Endothelial cell of umbilical vein (primary cell): Measurements from ENCODE around the gene NRXN3. TPM values are rescaled to one million over a fixed set of nuclear protein-coding genes. Genes with fewer than 3 reads are reported as not detected.

Source experiments
- BruUV-seq: library from RNA; stranded (reverse); fragments of 400-500 nt; replicated peaks from 2 replicates; lab custom pipeline; 2021; lab: Mats Ljungman, UMichigan
- CTCF ChIA-PET: fragments of 300-600, 350-600 bp; sonication (Branson Sonifier 250); formaldehyde crosslinking; loops from one replicate; lab custom pipeline; 2021; ENCODE audit warnings: antibody characterized with exemption, inconsistent platforms; lab: Charles Lee
- POLR2A ChIA-PET: fragments of 300-600, 350-600 bp; sonication (Branson Sonifier 250); formaldehyde crosslinking; loops from one replicate; lab custom pipeline; 2021; ENCODE audit warnings: antibody characterized with exemption, inconsistent platforms; lab: Charles Lee
- DNase-seq: peaks from one replicate; pipeline ENCODE4 v3.0.0-alpha.2; 2011; ENCODE audit warnings: low read depth, low spot score
- FAIRE-seq: peaks from 2 replicates; lab custom pipeline; 2011; peaks lifted over from hg19 to GRCh38; lab: Jason Lieb, UNC
- H2AFZ ChIP-seq: 2 replicates; pipeline ENCODE4 v1.6.0; 2012; ENCODE audit warnings: low read depth, low read length, control low read depth, inconsistent platforms
- H3K27ac ChIP-seq: 2 replicates; pipeline ENCODE4 v1.5.1; 2011; ENCODE audit warnings: low read depth, mild to moderate bottlenecking, control low read depth, low read length, moderate library complexity; ENCODE audit not compliant: insufficient read depth
- H3K27me3 ChIP-seq, 2 experiments: 2 replicates each; pipeline versions ENCODE4 v1.6.0 to v1.6.1; 2011; ENCODE audit warnings: low read length in 2 of 2, mixed read lengths in 1 of 2; ENCODE audit not compliant: control insufficient read depth in 2 of 2, insufficient read depth in 2 of 2
- H3K36me3 ChIP-seq, 2 experiments: 2 replicates in 1 of 2; 3 replicates in 1 of 2; pipeline ENCODE4 v1.5.1; 2011; ENCODE audit warnings: low read length in 2 of 2, mild to moderate bottlenecking in 1 of 2, moderate library complexity in 1 of 2; ENCODE audit not compliant: control insufficient read depth in 2 of 2, insufficient read depth in 2 of 2; ENCODE audit errors: extremely low read depth in 1 of 2
- H3K4me1 ChIP-seq: 3 replicates; pipeline ENCODE4 v1.5.1; 2011; ENCODE audit warnings: mild to moderate bottlenecking, low read length; ENCODE audit not compliant: control insufficient read depth, insufficient read depth; ENCODE audit errors: extremely low read depth
- H3K4me2 ChIP-seq: 2 replicates; pipeline ENCODE4 v1.6.1; 2011; ENCODE audit warnings: low read length, control low read depth, mixed read lengths; ENCODE audit not compliant: insufficient read depth
- H3K4me3 ChIP-seq, 3 experiments: fragments of 200-600 bp in 1 of 3; sonication (generic), shearing (Covaris generic) in 1 of 3; replicated peaks in 1 of 3; 2 replicates each; pipeline ENCODE4 v1.5.1; 2011 to 2016; ENCODE audit warnings: control low read depth in 3 of 3, low read length in 3 of 3, mild to moderate bottlenecking in 2 of 3, inconsistent platforms in 1 of 3, low read depth in 1 of 3, moderate library complexity in 1 of 3; ENCODE audit not compliant: insufficient read depth in 1 of 3
- H3K79me2 ChIP-seq: 2 replicates; pipeline ENCODE4 v1.6.0; 2012; ENCODE audit warnings: low read length, inconsistent platforms; ENCODE audit not compliant: control insufficient read depth, insufficient read depth
- H3K9ac ChIP-seq: replicated peaks from 2 replicates; pipeline ENCODE3; 2011; ENCODE audit warnings: low read length, control low read depth; ENCODE audit not compliant: insufficient read depth; ENCODE audit errors: extremely low read depth
- H3K9me1 ChIP-seq: replicated peaks from 3 replicates; pipeline ENCODE4 v1.6.0; 2011; ENCODE audit warnings: mild to moderate bottlenecking, low read length; ENCODE audit not compliant: control insufficient read depth, insufficient read depth; ENCODE audit errors: extremely low read depth
- H3K9me3 ChIP-seq: replicated peaks from 2 replicates; pipeline ENCODE4 v1.5.1; 2012; ENCODE audit warnings: low read length, inconsistent platforms; ENCODE audit not compliant: control insufficient read depth, insufficient read depth
- H4K20me1 ChIP-seq: replicated peaks from 2 replicates; pipeline ENCODE3; 2011; ENCODE audit warnings: mild to moderate bottlenecking, low read length; ENCODE audit not compliant: control insufficient read depth, insufficient read depth; ENCODE audit errors: extremely low read depth
- CTCF ChIP-seq, 2 donors: IDR thresholded peaks; 1 replicate in 1 of 2; 2 replicates in 1 of 2; pipeline ENCODE4 v1.5.1; 2011; ENCODE audit warnings: low read length in 2 of 2, mild to moderate bottlenecking in 2 of 2, moderate library complexity in 2 of 2, control low read depth in 1 of 2, inconsistent platforms in 1 of 2, low read depth in 1 of 2; ENCODE audit not compliant: insufficient read depth in 1 of 2; ENCODE audit errors: extremely low read depth in 1 of 2
- EZH2 ChIP-seq: IDR thresholded peaks from 2 replicates; pipeline ENCODE4 v1.6.1; 2012; ENCODE audit warnings: borderline replicate concordance, low read depth, mild to moderate bottlenecking, moderate library complexity, low read length, inconsistent platforms; ENCODE audit not compliant: severe bottlenecking
- FOS ChIP-seq: IDR thresholded peaks from 2 replicates; pipeline ENCODE4 v1.6.1; 2011; ENCODE audit warnings: mild to moderate bottlenecking, low read length, moderate library complexity, borderline replicate concordance; ENCODE audit not compliant: insufficient read depth
- GATA2 ChIP-seq: IDR thresholded peaks from 2 replicates; pipeline ENCODE4 v1.7.0; 2011; ENCODE audit warnings: low read depth, mild to moderate bottlenecking, moderate library complexity, mixed read lengths, low read length; ENCODE audit not compliant: insufficient read length, insufficient read depth
- JUN ChIP-seq: IDR thresholded peaks from 2 replicates; pipeline ENCODE4 v1.6.1; 2011; ENCODE audit warnings: borderline replicate concordance, low read depth; ENCODE audit not compliant: insufficient read length, insufficient read depth
- MAX ChIP-seq: IDR thresholded peaks from 2 replicates; pipeline ENCODE4 v1.6.1; 2011; ENCODE audit not compliant: insufficient read depth, insufficient read length
- MYC ChIP-seq: IDR thresholded peaks from one replicate; pipeline ENCODE4 v1.6.1; 2011; ENCODE audit warnings: mild to moderate bottlenecking, low read depth, low read length
- POLR2A ChIP-seq: IDR thresholded peaks from 2 replicates; pipeline ENCODE4 v1.6.1; 2012; ENCODE audit warnings: low read depth, mild to moderate bottlenecking, control low read depth, low read length
- POLR2AphosphoS5 ChIP-seq: IDR thresholded peaks from 2 replicates; pipeline ENCODE4 v1.6.1; 2012; ENCODE audit warnings: low read depth, mild to moderate bottlenecking, control low read depth, low read length, moderate library complexity; ENCODE audit not compliant: insufficient read depth
- dilution Hi-C: fragments of 300-500 bp; cut with MboI; formaldehyde crosslinking; loops from one replicate; pipeline ENCODE4 v1.15.0; 2019; ENCODE audit warnings: low sequenced_read_pairs; ENCODE audit not compliant: extremely low pct_ligation_motif_present
- intact Hi-C: fragments of 100-400 bp; cut with micrococcal nuclease; formaldehyde crosslinking; loops from one replicate; pipeline ENCODE4 v1.10.0; 2022
- polyA plus RNA-seq, 4 experiments: library from polyadenylated mRNA; depleted of rRNA in 3 of 4; stranded (reverse) in 3 of 4; unstranded in 1 of 4; fragments of >200 nt; gene quantifications; 2 replicates each; pipeline versions ENCODE4 v1.2.1 to v1.2.3, GENCODE V29; 2011 to 2012; ENCODE audit warnings: missing spikeins in 1 of 4
- total RNA-seq: library from RNA; stranded (reverse); gene quantifications from 2 replicates; pipeline ENCODE4 v1.2.3, GENCODE V29; 2021

The NRXN3 gene
- total and polyA plus RNA-seq, 2 donors (not counting 3 experiments of a cell fraction or from before 2014, with no cell fraction given) = 0.72 to 4.2 TPM

- Histone ChIP-seq H2AFZ (no peak overlapping the region), H3K79me2 (no peaks in the 10 kb centered on the region), H3K9me1 (no peaks in the 10 kb centered on the region), H3K4me1 (no peaks in the 10 kb centered on the region), H3K27ac (no peak overlapping the region), H3K36me3 (no peaks in the 10 kb centered on the region), H4K20me1 (no peaks in the 10 kb centered on the region), H3K4me2 (no peak overlapping the region), H3K4me3 (no peak overlapping the region), H3K9me3 (no peaks in the 10 kb centered on the region), H3K9ac (no peak overlapping the region), H3K27me3 (no peaks in the 10 kb centered on the region)
- CTCF ChIA-PET = interaction anchor here (1.2 to 1.5 kb wide), 2 partner anchors 10 to 27 kb away, joined by 3 to 6 read pairs; no protein-coding TSS in a partner anchor
- FAIRE-seq = no peak
- POLR2A ChIA-PET = no interaction called here
- no TSS peak for BruUV-seq
- intact Hi-C loops = no loop called here
- no peak for DNase-seq
- dilution Hi-C loops = no loop called here
- TF ChIP-seq JUN (no peak), EZH2 (no peak), FOS (no peak), GATA2 (no peak), MAX (no peak), MYC (no peak), POLR2AphosphoS5 (no peak), POLR2A (no peak), CTCF (IDR thresholded peaks at IDR 0.05; ENCODE audit: extremely low read depth in 1 of 2, insufficient read depth in 1 of 2, low read depth in 1 of 2, low read length in 2 of 2) (no peak)
Observed at GRCh38 chr14:79101388-79101787, 931.2 kb downstream of the NRXN3 start.
